ENCODE results near the gene SEMA6B.

GRCh38 chr19:4543842-4544647 lies 15.4 kb downstream of the SEMA6B start:
- TF ChIP-seq EGR1 (IDR thresholded peaks at IDR 0.05; ENCODE audit: borderline replicate concordance, low read depth, low read length) (no peak), MAX (IDR thresholded peaks at IDR 0.05) (no peak), RXRA (IDR thresholded peaks at IDR 0.05; ENCODE audit: insufficient read depth, low read depth, low read length) (no peak), HDAC2 (IDR thresholded peaks at IDR 0.05; ENCODE audit: borderline replicate concordance in 1 of 2, low read depth in 2 of 2, low read length in 2 of 2) (no peak)

All from H1 (cell line).